Measurements from ENCODE around the gene ADGRB3.

ADGRB3 gene

GRCh38 chr6:69146385-69146784, 511.3 kb downstream of the ADGRB3 start:
- no peak for DNase-seq

- DNase-seq = no peak
These were observed 520.4 kb downstream of the ADGRB3 start for GRCh38 chr6:69155467-69155866.

GRCh38 chr6:69162811-69163210, 527.7 kb downstream of the ADGRB3 start:
- DNase-seq = no peak

- DNase-seq = no peak
These were observed 529.6 kb downstream of the ADGRB3 start for GRCh38 chr6:69164564-69165229.

GRCh38 chr6:69179681-69180080, 544.6 kb downstream of the ADGRB3 start:
- DNase-seq = no peak

- no peak for DNase-seq
These were observed 545.4 kb downstream of the ADGRB3 start for GRCh38 chr6:69180361-69181067.

- DNase-seq = no peak
These were observed 546.9 kb downstream of the ADGRB3 start for GRCh38 chr6:69181964-69182363.

GRCh38 chr6:69185276-69185675, 550.2 kb downstream of the ADGRB3 start:
- DNase-seq = no peak

- no peak for DNase-seq
These were observed 567.7 kb downstream of the ADGRB3 start for GRCh38 chr6:69202768-69203167.

- DNase-seq = no peak
These were observed 581.0 kb downstream of the ADGRB3 start for GRCh38 chr6:69216127-69216526.

GRCh38 chr6:69217343-69217742, 582.3 kb downstream of the ADGRB3 start:
- no peak for DNase-seq

- no peak for DNase-seq
These were observed 585.3 kb downstream of the ADGRB3 start for GRCh38 chr6:69220375-69220774.

- DNase-seq = no peak
These were observed 596.9 kb downstream of the ADGRB3 start for GRCh38 chr6:69232008-69232407.

- DNase-seq = no peak
These were observed 597.4 kb downstream of the ADGRB3 start for GRCh38 chr6:69232496-69232895.

GRCh38 chr6:69232911-69233448, 597.9 kb downstream of the ADGRB3 start:
- peak; percentile 48 to 58 for DNase-seq

GRCh38 chr6:69238067-69238466, 603.0 kb downstream of the ADGRB3 start:
- DNase-seq = no peak

GRCh38 chr6:69246983-69247382, 611.9 kb downstream of the ADGRB3 start:
- no peak for DNase-seq

GRCh38 chr6:69261010-69261409, 625.9 kb downstream of the ADGRB3 start:
- no peak for DNase-seq

GRCh38 chr6:69263297-69263696, 628.2 kb downstream of the ADGRB3 start:
- no peak for DNase-seq

GRCh38 chr6:69265090-69265489, 630.0 kb downstream of the ADGRB3 start:
- no peak for DNase-seq

GRCh38 chr6:69265706-69266105, 630.6 kb downstream of the ADGRB3 start:
- no peak for DNase-seq

- DNase-seq = no peak
These were observed 641.1 kb downstream of the ADGRB3 start for GRCh38 chr6:69276204-69276603.

- no peak for DNase-seq
These were observed 644.7 kb downstream of the ADGRB3 start for GRCh38 chr6:69279805-69280204.

- DNase-seq = no peak
These were observed 645.8 kb downstream of the ADGRB3 start for GRCh38 chr6:69280858-69281257.

All from activated CD4-positive, alpha-beta T cell treated with anti-CD3 and anti-CD28 coated beads, Interleukin-2, amount 50 U/mL, for 48 hours (primary cell).